RPMI7951 (cell line): ENCODE data around the gene CST9. TPM values are rescaled to one million over a fixed set of nuclear protein-coding genes. Genes with fewer than 3 reads are reported as not detected.

Experiments used
- DNase-seq: peaks from one replicate; pipeline ENCODE4 v3.0.0-alpha.2; 2012; ENCODE audit warnings: low read depth
- total RNA-seq: library from RNA; depleted of rRNA; stranded (reverse); fragments of >200 nt; shearing (Covaris generic); gene quantifications from 2 replicates; pipeline ENCODE4 v1.2.3, GENCODE V29; 2014; rRNA removed

CST9 gene
- not detected in 2 replicates for total RNA-seq

GRCh38 chr20:23605867-23606651, at the start of gene CST9:
TSS of gene CST9 (minus strand) at chr20:23605917. CDS start at chr20:23605864, 53 bp downstream.
- DNase-seq, result no peak

DNA sequence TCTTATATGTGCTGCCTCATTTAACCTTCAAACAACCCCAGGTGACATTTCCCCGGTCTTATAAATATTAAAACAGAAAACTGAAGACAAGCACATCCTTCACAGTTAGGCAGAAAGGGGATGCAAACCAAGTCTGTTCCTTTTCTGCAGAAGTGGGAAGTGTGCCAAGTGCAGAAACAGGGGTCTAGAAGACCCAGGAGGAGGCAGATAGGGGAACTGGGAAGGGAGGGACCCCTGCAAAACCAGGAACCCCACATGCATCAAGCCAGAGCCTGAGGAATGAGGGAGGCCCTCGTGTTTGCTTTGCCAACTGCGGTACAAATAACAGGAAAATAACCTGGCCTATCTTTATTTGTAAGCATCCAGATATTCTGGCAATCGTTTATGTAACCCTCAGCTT, 49.0 kb upstream of the CST9 start:
- no peak for DNase-seq

- no peak for DNase-seq
Measured at GRCh38 chr20:23654000-23654399, 48.3 kb upstream of the CST9 start.

- DNase-seq, result no peak
Measured at GRCh38 chr20:23653400-23653938, 47.8 kb upstream of the CST9 start.

- no peak for DNase-seq
Measured at GRCh38 chr20:23652926-23653325, 47.2 kb upstream of the CST9 start.

- DNase-seq, result peak; percentile 50
Measured at GRCh38 chr20:23652371-23652770, 46.7 kb upstream of the CST9 start.

DNA sequence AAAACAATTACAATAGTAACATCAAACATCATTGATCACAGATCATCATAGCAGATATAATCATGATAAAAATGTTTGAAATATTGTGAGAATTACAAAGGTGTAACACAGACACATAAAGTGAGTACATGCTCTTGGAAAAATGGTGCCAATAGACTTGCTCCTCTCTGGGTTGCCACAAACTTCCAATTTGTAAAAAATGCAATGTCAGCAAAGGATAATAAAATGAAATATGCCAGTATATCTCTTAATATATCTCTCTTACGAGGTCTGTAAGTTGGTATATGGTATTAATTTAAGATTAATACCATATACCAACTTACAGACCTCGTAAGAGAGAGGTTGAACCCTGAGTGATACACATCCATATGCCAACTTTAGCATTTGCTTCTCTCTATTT, 45.4 kb upstream of the CST9 start:
- DNase-seq, result no peak

DNA sequence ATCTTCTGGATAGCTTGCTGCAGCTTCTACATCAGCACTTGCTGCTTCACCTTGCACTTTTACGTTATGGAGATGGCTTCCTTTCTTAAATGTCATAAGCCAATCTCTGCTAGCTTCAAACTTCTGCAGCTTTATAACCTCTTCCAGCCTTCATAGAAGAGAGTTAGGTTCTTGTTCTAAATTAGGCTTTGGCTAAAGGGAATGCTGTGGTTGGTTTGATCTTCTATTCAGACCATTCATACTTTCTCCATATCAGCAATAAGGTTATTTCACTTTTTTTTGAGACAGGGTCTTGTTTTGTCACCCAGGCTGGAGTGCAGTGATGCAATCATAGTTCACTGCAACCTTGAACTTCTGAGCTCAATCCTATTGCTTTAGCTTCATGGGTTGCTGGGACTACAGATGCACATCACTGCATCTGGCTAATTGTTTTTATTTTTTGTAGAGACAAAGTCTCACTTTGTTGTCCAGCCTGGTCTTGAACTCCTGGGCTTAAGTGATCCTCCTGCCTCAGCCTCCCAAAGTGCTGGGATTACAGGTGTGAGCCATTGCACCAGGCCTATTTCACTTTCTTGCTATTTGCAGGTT, 44.2 kb upstream of the CST9 start:
- DNase-seq, result no peak

GRCh38 chr20:23649242-23649641, 43.5 kb upstream of the CST9 start:
- DNase-seq, result no peak

- DNase-seq, result peak; percentile 54
Measured at GRCh38 chr20:23647346-23647745, 41.6 kb upstream of the CST9 start.

DNA sequence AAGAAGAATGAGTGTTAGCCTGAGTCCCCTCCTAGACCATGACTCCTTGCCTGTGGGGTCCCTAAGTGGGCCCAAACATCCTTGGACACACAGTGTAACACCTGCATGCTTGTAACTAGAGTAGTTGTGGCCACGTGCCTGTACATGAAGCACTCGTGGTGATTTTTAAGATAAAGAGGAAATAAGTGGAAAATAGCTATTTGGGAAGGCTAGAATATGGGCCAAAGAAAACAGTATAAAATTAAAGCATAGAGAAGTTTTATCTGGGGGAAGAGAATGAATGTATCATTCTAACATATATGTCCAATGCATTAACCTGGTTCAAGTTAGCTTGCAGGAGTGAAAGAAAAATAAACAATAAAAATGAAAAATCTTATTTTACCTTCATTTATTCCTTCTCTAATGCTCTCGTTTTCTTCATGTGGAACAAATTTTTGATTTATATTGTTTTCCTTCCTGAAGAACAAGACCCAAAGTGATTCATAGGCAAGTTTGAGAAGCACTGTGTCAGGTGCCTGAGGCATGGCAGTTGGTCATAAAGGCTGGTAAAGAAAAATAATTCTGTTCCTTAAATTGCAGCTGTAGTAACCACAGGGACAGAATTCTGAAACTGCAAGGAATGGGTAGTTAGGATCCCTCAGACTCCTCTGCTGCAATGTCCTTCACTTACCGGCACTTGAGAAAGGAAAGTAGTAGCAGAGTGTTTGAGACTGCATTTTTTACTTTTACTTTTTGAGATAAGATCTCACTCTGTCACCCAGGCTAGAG, 40.6 kb upstream of the CST9 start:
- peak; percentile 93 for DNase-seq

DNA sequence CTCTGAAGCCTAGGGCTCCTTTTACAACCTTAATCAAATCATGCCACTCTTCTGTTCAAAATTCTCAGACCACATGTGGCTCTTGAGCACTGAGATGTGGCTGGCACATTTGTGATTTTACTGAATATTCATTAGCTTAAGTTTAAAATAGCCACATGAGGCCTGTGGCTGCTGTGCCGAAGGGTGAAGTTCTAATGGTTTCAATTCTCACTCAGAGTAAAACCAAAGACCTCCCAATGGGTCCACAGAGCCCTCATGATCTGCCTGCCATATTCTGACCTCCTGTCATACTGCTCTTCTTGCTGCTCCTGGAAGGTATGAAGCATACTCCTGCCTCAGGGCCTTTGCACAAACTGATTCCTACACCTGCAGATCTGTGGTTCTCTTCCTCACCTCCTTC, 39.9 kb upstream of the CST9 start:
- no peak for DNase-seq

DNA sequence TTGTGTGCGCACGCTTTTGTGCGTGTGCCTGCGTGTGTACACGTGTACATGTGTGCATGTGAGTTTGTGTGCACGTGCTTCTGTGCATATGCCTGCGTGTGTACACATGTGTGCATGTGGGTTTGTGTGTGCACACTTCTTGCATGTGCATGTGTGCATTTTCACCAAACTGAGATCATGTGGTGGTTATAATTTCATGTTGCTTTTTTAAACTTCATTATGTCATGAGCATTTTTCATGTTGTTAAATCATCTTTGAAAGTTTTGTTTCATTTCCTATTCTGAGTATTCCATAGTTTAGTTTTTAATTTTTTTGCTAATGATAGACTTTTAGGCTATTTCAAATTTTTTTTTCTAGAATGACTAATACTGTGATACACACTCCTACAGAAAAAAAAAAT, 38.4 kb upstream of the CST9 start:
- DNase-seq, result no peak

- DNase-seq, result no peak
Measured at GRCh38 chr20:23643659-23644058, 37.9 kb upstream of the CST9 start.

DNA sequence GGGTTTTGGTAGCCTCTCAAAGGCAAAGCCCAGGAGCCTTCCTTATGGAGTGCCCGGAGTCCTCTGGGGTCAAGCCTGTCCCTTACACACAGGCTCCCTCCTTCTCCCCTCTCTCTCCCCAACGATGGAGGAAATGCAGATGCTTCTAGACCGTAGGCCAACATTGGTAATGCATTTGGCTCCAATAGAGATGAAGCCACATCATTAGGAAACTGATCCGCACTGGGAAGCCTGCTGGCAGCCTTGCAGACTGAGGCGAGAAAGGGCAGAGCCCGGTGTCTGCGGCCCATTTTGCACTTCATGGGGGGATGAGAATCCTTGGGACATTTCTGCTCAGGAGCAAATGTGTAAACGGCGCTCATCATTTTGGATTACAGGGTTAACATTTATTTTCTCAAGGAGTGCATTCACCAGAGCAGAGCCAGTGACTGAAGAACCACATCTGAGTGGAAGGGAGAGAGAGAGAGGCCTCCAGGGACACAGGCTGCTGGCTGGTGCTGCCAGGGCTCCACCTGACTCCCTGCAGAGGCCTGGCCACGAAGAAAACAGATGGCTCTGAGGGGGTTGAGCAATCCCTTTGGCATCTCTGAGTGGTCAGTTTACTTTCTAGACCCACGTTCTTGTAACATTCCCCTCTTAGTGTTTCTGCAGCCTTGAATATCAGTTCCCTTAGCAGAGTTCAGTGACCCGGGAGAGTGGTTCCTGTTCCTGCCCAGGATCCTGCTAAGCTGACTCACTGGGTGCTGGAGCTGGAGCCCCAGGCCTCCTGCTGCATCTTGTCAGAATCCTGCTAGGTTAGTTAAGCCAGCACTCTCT, 36.4 kb upstream of the CST9 start:
- peak; percentile 99 for DNase-seq

- DNase-seq, result no peak
Measured at GRCh38 chr20:23640671-23641667, 35.3 kb upstream of the CST9 start.

DNA sequence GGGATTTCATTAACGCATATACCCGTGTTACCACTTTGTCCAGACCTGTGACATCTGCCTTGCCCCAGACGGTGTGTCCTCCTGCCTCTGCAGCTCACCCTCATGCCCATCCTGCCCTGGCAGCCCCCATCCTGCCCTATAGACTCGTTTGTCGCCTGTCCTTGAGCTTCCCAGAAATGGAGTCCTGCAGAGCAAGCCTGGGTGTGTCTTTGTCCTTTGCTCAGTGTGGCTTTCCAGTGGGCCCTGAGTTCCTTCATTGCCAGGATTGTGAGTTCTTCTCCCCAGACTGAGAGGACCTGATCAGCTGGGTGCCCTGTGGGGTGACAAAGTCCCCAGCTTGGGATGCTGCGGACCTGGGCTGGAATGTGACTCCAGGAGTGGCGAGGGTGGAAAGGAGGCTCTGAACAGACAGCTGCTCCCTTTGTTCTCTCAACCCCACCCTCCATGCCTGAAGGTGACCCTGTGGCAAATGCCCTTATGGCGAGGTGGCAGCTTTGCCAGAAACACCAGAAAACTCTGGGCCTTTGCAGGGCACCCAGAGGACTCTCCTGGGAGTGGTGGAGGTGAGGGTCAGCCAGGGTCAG, 34.4 kb upstream of the CST9 start:
- DNase-seq, result no peak

GRCh38 chr20:23639490-23639958, 33.8 kb upstream of the CST9 start:
- DNase-seq, result no peak

DNA sequence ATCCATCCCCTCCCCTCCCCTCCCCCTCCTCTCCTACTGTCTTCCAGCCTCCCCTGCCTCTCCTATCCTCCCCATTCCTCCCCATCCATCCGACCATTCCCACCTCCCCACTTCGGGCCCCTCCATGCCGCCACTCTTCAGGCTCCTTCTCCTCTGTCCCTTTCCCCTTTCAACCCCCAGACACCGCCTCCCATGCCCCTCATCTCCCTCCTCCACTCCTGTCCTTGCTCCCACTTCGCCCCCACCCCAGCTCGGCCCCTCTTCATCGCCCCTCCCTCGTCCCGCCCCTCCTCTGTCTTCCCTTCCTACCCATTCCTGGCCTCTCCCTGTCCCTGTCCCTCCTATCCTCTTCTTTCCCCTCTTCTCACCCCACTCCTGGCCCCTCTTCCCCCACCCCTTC, 32.6 kb upstream of the CST9 start:
- DNase-seq, result no peak
